Suprapubic skin (tissue), 4 donors: ENCODE measurements around the gene ISLR. TPM values are rescaled to one million over a fixed set of nuclear protein-coding genes. Genes with fewer than 3 reads are reported as not detected.

Experiments
- DNase-seq, 2 donors: peaks; one replicate each; pipeline ENCODE4 v3.0.0-alpha.2; 2019; ENCODE audit warnings: low spot score in 2 of 2
- H3K27ac ChIP-seq: fragments of 200-600 bp; sonication (generic); one replicate; pipeline ENCODE4 v1.5.1; 2019
- H3K27me3 ChIP-seq: fragments of 200-600 bp; sonication (generic); one replicate; pipeline ENCODE4 v1.5.1; 2019
- H3K36me3 ChIP-seq: fragments of 200-600 bp; sonication (generic); one replicate; pipeline ENCODE4 v1.5.1; 2019
- H3K4me1 ChIP-seq: fragments of 200-600 bp; sonication (generic); one replicate; pipeline ENCODE4 v1.5.1; 2019
- H3K4me3 ChIP-seq: fragments of 200-600 bp; sonication (generic); one replicate; pipeline ENCODE4 v1.5.1; 2019; ENCODE audit warnings: mild to moderate bottlenecking
- H3K9me3 ChIP-seq: fragments of 200-600 bp; sonication (generic); one replicate; pipeline ENCODE4 v1.5.1; 2019
- EP300 ChIP-seq: sonication (generic); formaldehyde crosslinking; IDR thresholded peaks from one replicate; pipeline ENCODE4 v1.6.1; 2017; ENCODE audit warnings: antibody characterized with exemption
- POLR2A ChIP-seq, 2 donors: fragments of 450-650 bp; IDR thresholded peaks; one replicate each; pipeline ENCODE4 v1.6.1; 2017; ENCODE audit warnings: antibody characterized with exemption in 2 of 2, mild to moderate bottlenecking in 2 of 2, moderate library complexity in 2 of 2
- POLR2AphosphoS5 ChIP-seq, 3 donors: sonication (generic); formaldehyde crosslinking; IDR thresholded peaks; one replicate each; pipeline ENCODE4 v1.6.1; 2017; ENCODE audit warnings: antibody characterized with exemption in 3 of 3
- WGBS: methylation state at CpG from one replicate; pipeline ENCODE4 v1.1.5; 2018; 5-methylcytosine and 5-hydroxymethylcytosine counted together
- total RNA-seq, 4 donors: library from RNA; depleted of rRNA; stranded (reverse); fragments of >200 nt; gene quantifications; one replicate each; pipeline ENCODE4 v1.1.0, GENCODE V29; 2016
- TF ChIP-seq, protein P1 (sequence below), 2 donors: fragments of 200-600 bp in 1 of 2; fragments of 450-650 bp in 1 of 2; sonication (generic) in 1 of 2; IDR thresholded peaks; one replicate each; pipeline ENCODE4 v1.5.1; 2016 to 2019; ENCODE audit warnings: antibody characterized with exemption in 2 of 2, mild to moderate bottlenecking in 1 of 2, moderate library complexity in 1 of 2

Gene ISLR
- total RNA-seq, 4 donors from 2014 or later, result 11.5 to 41.1 (median 18.1) TPM

DNA sequence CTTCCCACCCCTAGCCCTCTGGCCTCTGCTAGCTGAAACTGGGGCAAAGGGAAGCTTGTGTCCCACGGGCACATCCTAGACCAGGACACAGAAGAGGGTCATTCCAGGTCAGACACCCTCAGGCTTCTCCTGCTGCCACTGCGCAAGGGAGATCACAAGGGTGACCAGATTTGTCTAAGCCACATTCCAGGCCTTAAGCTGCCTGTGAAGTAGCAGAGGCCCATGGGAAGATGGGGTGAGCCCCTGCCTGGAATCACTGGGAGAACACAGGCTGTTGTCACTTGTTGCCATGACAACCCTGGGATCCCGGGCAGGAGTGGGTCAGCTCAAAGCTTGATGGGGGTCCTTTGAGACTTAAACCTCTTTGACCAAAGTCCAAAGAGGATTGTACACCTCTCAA lies 18.3 kb downstream of the ISLR start:
- DNase-seq, result no peak
- Histone ChIP-seq H3K27ac (no peak overlapping the region), H3K36me3 (no peaks in the 10 kb centered on the region), H3K4me3 (no peak overlapping the region), H3K4me1 (peaks cover 9% of the 10 kb centered on the region), H3K27me3 (no peaks in the 10 kb centered on the region), H3K9me3 (no peaks in the 10 kb centered on the region)
- 65% methylated on average over 3 of the region's 3 CpGs for WGBS
- TF ChIP-seq POLR2AphosphoS5 (IDR thresholded peaks at IDR 0.05), result no peak
- TF ChIP-seq, protein P1, sequence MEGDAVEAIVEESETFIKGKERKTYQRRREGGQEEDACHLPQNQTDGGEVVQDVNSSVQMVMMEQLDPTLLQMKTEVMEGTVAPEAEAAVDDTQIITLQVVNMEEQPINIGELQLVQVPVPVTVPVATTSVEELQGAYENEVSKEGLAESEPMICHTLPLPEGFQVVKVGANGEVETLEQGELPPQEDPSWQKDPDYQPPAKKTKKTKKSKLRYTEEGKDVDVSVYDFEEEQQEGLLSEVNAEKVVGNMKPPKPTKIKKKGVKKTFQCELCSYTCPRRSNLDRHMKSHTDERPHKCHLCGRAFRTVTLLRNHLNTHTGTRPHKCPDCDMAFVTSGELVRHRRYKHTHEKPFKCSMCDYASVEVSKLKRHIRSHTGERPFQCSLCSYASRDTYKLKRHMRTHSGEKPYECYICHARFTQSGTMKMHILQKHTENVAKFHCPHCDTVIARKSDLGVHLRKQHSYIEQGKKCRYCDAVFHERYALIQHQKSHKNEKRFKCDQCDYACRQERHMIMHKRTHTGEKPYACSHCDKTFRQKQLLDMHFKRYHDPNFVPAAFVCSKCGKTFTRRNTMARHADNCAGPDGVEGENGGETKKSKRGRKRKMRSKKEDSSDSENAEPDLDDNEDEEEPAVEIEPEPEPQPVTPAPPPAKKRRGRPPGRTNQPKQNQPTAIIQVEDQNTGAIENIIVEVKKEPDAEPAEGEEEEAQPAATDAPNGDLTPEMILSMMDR (IDR thresholded peaks at IDR 0.05), result no peak
- TF ChIP-seq POLR2A (IDR thresholded peaks at IDR 0.05), result no peak
- TF ChIP-seq EP300, result no peak

DNA sequence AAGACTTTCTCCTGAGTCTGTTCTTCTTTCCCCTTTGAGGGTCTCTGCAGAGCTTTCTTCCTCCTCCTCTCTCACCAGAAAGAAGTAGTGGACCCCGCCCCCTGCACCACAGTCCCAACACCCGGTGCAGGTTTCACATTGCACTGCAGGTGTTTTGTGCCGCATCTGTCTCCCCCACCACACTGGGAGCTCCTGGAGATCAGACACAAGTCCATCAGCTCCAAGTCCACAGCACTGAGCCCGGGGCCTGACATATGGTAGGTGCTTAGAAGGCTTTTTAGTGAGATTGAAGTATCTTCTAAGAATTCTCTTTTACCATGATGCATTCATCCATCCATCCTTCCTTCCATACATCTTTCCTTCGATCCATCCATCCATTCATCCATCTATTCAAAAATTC lies 19.2 kb downstream of the ISLR start:
- Histone ChIP-seq H3K4me3 (no peak overlapping the region), H3K27ac (no peak overlapping the region), H3K36me3 (no peaks in the 10 kb centered on the region), H3K9me3 (no peaks in the 10 kb centered on the region), H3K4me1 (peaks cover 11% of the 10 kb centered on the region), H3K27me3 (no peaks in the 10 kb centered on the region)
- WGBS, result 73% methylated on average over 5 of the region's 5 CpGs
- TF ChIP-seq POLR2A (IDR thresholded peaks at IDR 0.05) (no peak), POLR2AphosphoS5 (IDR thresholded peaks at IDR 0.05) (no peak), EP300 (no peak)
- TF ChIP-seq, protein P1 (IDR thresholded peaks at IDR 0.05), result no peak
- no peak for DNase-seq

DNA sequence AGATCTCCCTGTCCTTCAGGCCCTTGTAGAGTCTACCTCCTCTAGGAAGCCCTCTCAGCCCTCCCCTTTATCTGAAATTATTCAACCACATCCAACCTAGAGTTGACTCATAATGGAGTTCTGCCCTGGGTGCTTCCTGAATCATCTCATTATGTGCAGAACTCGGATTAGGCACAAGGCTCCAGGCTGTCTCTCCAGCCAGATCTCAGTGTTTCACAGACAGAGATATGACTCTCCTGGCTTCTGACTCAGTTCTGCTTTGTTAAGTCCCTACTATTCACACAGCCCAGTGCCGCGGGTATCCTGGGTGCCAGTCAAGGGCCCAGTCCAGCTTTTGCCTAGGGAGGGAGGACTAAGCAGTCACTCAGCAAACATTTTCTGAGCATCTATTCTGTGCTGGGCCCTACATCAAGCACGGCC lies 19.8 kb downstream of the ISLR start:
- Histone ChIP-seq H3K4me1 (peaks cover 11% of the 10 kb centered on the region), H3K27ac (no peak overlapping the region), H3K9me3 (no peaks in the 10 kb centered on the region), H3K4me3 (no peak overlapping the region), H3K27me3 (no peaks in the 10 kb centered on the region), H3K36me3 (no peaks in the 10 kb centered on the region)
- DNase-seq, result no peak
- TF ChIP-seq POLR2AphosphoS5 (IDR thresholded peaks at IDR 0.05), result no peak
- TF ChIP-seq POLR2A (IDR thresholded peaks at IDR 0.05), result no peak
- 65% methylated on average over 2 of the region's 4 CpGs for WGBS

DNA sequence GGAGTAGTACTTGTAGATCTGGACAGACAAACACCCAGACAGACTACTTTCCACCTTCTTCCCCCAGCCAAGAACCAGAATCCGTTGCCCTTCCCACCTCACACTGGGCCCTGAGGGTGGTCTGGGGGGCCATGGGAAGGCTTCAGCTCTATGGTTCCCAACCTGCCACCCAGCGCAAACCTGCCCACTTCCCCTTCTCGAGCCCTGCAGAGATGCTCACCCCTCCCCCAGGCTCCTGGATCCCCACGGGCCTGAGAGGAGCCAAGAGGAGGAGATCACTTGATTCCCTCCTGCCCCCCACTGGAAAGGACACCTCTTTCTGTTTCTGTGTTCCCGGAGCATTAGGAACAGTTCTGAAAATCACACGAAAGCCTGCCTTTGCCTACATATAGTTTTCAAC lies 20.4 kb downstream of the ISLR start:
- no peak for TF ChIP-seq POLR2A (IDR thresholded peaks at IDR 0.05)
- TF ChIP-seq POLR2AphosphoS5 (IDR thresholded peaks at IDR 0.05), result no peak
- Histone ChIP-seq H3K36me3 (no peaks in the 10 kb centered on the region), H3K27me3 (no peaks in the 10 kb centered on the region), H3K4me1 (peaks cover 11% of the 10 kb centered on the region), H3K9me3 (no peaks in the 10 kb centered on the region), H3K4me3 (no peak overlapping the region), H3K27ac (no peak overlapping the region)
- no peak for DNase-seq
- WGBS, result 75% methylated on average over 6 of the region's 6 CpGs

DNA sequence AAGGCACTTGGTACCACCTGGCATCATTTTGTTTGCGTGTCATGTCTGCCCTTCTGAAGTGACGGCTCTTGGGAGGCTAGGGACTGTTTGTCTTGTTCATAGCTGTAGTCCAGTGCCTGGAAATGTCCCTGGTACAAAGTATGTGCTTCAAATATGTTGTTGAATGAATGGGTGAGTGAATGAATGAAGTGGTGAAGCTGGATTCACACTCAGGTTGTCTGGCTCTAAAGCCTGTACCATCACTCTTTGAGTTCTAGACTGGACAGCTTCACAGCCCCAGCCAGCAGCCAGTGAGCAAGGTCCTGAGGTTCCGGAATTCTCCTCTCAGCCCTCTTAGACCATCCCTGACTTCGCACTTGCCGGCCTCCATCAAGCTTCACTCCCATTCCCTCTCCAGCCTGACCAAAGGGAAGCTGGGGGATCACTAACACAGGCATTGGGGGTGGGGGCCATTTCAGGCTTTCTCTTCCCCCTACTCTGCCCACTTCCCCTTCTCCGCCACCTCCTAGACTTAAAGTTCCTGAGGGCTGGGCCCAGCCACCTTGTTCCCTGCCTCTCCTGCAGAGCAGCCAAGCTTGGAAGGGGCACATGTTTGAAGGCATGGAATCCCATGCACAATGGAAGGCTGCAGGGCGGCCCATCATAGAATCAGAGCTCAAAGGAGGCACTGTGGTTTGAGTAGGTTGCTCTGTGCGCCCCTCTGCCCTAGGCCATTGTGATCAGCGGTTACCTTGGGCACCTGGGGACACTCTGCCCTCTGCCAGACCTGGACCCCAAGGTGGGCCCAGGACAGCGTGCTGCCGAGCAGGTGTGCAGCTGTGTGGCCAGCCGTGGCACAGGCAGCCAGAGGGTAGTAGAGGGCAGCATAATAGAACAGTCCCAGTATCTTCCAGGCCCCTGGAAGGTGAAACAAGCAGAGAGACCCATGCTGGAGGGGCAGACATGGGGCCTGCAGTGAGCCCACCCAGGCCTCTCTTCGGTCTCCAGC lies 21.4 kb downstream of the ISLR start:
- Histone ChIP-seq H3K27ac (no peak overlapping the region), H3K27me3 (no peaks in the 10 kb centered on the region), H3K36me3 (no peaks in the 10 kb centered on the region), H3K4me1 (peaks cover 12% of the 10 kb centered on the region), H3K4me3 (no peak overlapping the region), H3K9me3 (no peaks in the 10 kb centered on the region)
- no peak for DNase-seq
- 90% methylated on average over 12 of the region's 13 CpGs for WGBS
- no peak for TF ChIP-seq POLR2AphosphoS5 (IDR thresholded peaks at IDR 0.05)
- TF ChIP-seq, protein P1 (IDR thresholded peaks at IDR 0.05), result no peak
- TF ChIP-seq POLR2A (IDR thresholded peaks at IDR 0.05), result no peak
- no peak for TF ChIP-seq EP300

DNA sequence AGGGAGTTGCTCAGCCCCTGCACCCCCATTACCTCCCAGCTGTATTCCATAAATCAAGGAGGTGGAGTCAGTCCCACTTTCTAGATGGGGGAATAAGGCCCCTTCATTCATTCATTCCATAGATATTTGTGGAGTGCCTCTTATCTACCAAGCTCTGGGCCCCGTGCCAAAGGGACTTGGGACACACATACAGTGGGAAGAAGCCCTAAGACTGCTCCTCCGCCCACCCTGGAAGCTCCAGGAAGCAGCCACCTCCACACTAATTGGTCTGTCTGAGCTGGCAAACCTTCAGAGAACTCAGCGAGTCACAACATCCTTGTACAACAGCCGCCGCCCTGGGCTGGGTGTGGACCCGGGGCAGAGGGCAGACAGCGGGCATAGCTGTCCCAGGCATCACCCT lies 22.7 kb downstream of the ISLR start:
- no peaks in the 10 kb centered on the region for H3K9me3 ChIP-seq

More for the DNA sequence above, 22.7 kb downstream of the ISLR start:
- no peaks in the 10 kb centered on the region for H3K36me3 ChIP-seq
- H3K27me3 ChIP-seq, result no peaks in the 10 kb centered on the region
- peaks cover 25% of the 10 kb centered on the region for H3K4me1 ChIP-seq
- H3K4me3 ChIP-seq, result no peak overlapping the region
- 17% methylated on average over 1 of the region's 7 CpGs for WGBS
- H3K27ac ChIP-seq, result no peak overlapping the region
- TF ChIP-seq EP300, result no peak
- no peak for TF ChIP-seq POLR2AphosphoS5 (IDR thresholded peaks at IDR 0.05)
- TF ChIP-seq, protein P1 (IDR thresholded peaks at IDR 0.05), result no peak
- no peak for TF ChIP-seq POLR2A (IDR thresholded peaks at IDR 0.05)
- DNase-seq, result no peak
